ENCODE results near the gene ALKBH5.

The ALKBH5 gene

DNA sequence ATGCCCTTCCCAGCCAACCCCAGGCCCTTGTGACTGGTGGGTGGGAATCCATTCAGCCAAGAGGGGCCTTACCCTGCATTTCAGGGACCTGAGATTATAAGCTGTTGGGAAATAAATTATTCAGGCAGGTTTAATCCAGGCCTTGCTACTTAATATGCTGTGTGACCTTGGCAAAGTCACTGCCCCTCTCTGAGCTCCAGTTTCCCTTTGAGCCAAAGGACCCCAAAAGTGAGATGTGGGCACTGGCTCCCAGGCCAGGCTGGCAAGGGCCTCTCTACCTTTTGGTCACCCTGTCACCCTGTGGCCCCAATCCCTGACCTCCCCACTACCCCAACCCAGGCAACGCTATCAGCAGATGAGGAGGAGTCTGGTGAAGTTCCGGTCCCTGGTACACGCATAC, 41.2 kb upstream of the ALKBH5 start:
- Histone ChIP-seq H2BK5ac (ENCODE audit: low read depth, low read length, poor library complexity, severe bottlenecking) (no peak overlapping the region), H3K14ac (ENCODE audit: low read length in 2 of 2) (peak overlapping the region in 1 of 2 experiments; percentile 28), H3K27me3 (ENCODE audit: control insufficient read depth in 1 of 2, insufficient read depth in 1 of 2, low read length in 2 of 2) (peaks cover 13 to 21% of the 10 kb centered on the region in 2 experiments), H3K4ac (ENCODE audit: low read depth in 1 of 2, low read length in 2 of 2) (no peak overlapping the region), H2BK120ac (ENCODE audit: low read depth, low read length) (no peak overlapping the region), H4K8ac (ENCODE audit: low read length) (no peak overlapping the region), H2AFZ (ENCODE audit: low read depth, low read length) (no peak overlapping the region), H3K36me3 (ENCODE audit: control insufficient read depth in 1 of 2, insufficient read depth in 2 of 2, low read depth in 1 of 2, low read length in 2 of 2) (no peaks in the 10 kb centered on the region), H3K18ac (ENCODE audit: low read depth in 1 of 2, low read length in 2 of 2) (no peak overlapping the region), H3K4me2 (ENCODE audit: low read length, poor library complexity, severe bottlenecking) (no peak overlapping the region), H2BK15ac (ENCODE audit: low read depth, poor library complexity, severe bottlenecking) (no peak overlapping the region), H3K27ac (ENCODE audit: low read length, poor library complexity, severe bottlenecking) (no peak overlapping the region), H2AK5ac (ENCODE audit: low read length, severe bottlenecking) (no peak overlapping the region), H3K4me1 (ENCODE audit: control insufficient read depth, insufficient read depth, low read depth, low read length) (peaks cover 5% of the 10 kb centered on the region), H3K4me3 (ENCODE audit: insufficient read depth in 1 of 2, low read depth in 1 of 2, low read length in 2 of 2) (no peak overlapping the region), H3K9me3 (ENCODE audit: control insufficient read depth, low read length) (no peaks in the 10 kb centered on the region), H2BK12ac (ENCODE audit: low read length in 2 of 2) (no peak overlapping the region), H3K9ac (ENCODE audit: low read length) (no peak overlapping the region), H3K79me1 (replicated peaks; ENCODE audit: low read length, poor library complexity, severe bottlenecking) (no peaks in the 10 kb centered on the region), H4K91ac (ENCODE audit: low read length) (no peak overlapping the region), H3K23ac (ENCODE audit: low read length in 2 of 2) (no peak overlapping the region)
- WGBS: 100% methylated on average over 3 of the region's 3 CpGs
- no peak for DNase-seq

DNA sequence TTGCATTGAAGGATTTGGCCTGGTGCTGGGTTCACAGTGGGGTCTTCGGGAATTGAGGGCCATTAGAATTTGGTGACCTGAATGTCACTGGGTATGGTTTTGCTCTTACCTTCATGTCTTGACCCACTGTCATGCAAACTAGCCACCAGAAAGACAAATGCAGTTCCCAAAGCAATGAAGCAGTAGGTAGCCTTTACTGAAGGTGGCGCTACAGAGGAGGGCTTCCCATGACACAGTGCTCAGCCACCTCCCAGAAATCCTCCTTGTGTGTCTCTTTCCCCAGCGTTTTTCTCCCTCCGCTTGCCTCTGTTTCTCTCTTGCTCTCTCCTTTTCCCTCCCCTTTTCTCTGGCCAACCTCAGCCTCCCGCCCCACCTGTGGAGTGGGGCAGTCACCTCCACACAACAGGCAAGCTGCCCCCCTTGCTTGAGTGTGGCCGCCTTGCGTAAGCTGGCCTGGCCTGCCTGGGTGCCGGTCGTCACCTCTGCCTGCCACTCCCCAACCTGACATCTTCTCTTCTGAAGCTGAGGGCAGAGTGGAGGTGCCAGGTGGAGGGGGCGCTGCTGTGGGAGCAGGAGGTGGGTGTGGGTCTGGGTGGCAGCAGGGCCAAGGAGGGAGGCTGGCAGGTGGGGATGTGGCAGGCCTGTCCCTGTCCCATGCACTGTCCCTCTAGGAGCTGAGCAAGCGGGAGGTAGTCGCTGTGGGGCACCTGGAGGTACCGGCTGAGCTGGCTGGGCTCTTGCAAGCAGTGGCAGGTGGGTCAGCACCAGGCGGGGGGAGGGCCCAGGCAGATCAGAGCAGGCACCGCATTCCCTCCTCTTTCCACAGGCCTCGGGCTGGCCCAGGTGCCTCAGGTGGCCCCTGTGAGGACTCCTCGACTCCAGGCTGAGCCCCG, 40.3 kb upstream of the ALKBH5 start:
- no peak overlapping the region for H3K4me3 ChIP-seq (ENCODE audit: insufficient read depth in 1 of 2, low read depth in 1 of 2, low read length in 2 of 2)
- no peak overlapping the region for H4K8ac ChIP-seq (ENCODE audit: low read length)
- no peak overlapping the region for H3K9ac ChIP-seq (ENCODE audit: low read length)
- H2BK5ac ChIP-seq (ENCODE audit: low read depth, low read length, poor library complexity, severe bottlenecking): no peak overlapping the region
- no peaks in the 10 kb centered on the region for H3K79me1 ChIP-seq (replicated peaks; ENCODE audit: low read length, poor library complexity, severe bottlenecking)
- H3K4ac ChIP-seq (ENCODE audit: low read depth in 1 of 2, low read length in 2 of 2): no peak overlapping the region
- 74% methylated on average over 16 of the region's 18 CpGs for WGBS
- H3K4me2 ChIP-seq (ENCODE audit: low read length, poor library complexity, severe bottlenecking): no peak overlapping the region
- H2BK15ac ChIP-seq (ENCODE audit: low read depth, poor library complexity, severe bottlenecking): no peak overlapping the region
- H2BK12ac ChIP-seq (ENCODE audit: low read length in 2 of 2): no peak overlapping the region
- no peaks in the 10 kb centered on the region for H3K36me3 ChIP-seq (ENCODE audit: control insufficient read depth in 1 of 2, insufficient read depth in 2 of 2, low read depth in 1 of 2, low read length in 2 of 2)
- H3K9me3 ChIP-seq (ENCODE audit: control insufficient read depth, low read length): no peaks in the 10 kb centered on the region
- no peak overlapping the region for H2AK5ac ChIP-seq (ENCODE audit: low read length, severe bottlenecking)
- no peak overlapping the region for H3K23ac ChIP-seq (ENCODE audit: low read length in 2 of 2)
- H4K91ac ChIP-seq (ENCODE audit: low read length): no peak overlapping the region
- H2AFZ ChIP-seq (ENCODE audit: low read depth, low read length): no peak overlapping the region
- peak; percentile 22 for DNase-seq
- no peak overlapping the region for H2BK120ac ChIP-seq (ENCODE audit: low read depth, low read length)
- peaks cover 5% of the 10 kb centered on the region for H3K4me1 ChIP-seq (ENCODE audit: control insufficient read depth, insufficient read depth, low read depth, low read length)
- H3K27me3 ChIP-seq (ENCODE audit: control insufficient read depth in 1 of 2, insufficient read depth in 1 of 2, low read length in 2 of 2): peaks cover 13 to 18% of the 10 kb centered on the region in 2 experiments
- H3K27ac ChIP-seq (ENCODE audit: low read length, poor library complexity, severe bottlenecking): no peak overlapping the region
- H3K14ac ChIP-seq (ENCODE audit: low read length in 2 of 2): peak overlapping the region in 1 of 2 experiments; percentile 62
- no peak overlapping the region for H3K18ac ChIP-seq (ENCODE audit: low read depth in 1 of 2, low read length in 2 of 2)

DNA sequence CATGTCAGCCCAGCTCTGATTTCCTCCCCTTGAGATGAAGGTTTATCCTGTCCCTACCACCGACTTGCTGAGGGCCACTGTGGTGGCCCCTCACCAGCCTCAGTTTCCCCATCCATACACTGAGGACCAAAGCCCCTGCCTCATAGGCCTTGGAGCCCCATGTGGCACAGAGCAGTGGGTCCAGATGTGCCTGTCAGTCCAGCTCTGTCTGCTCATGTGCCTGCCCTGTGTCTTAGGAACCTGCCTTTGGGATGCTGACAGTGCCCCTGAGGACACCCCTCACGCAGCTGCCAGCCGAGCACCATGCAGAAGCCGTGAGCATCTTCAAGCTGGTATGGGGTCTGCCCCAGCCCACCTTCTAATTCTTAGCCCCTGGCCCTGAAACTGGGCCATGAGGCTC, 39.4 kb upstream of the ALKBH5 start:
- Histone ChIP-seq H3K18ac (ENCODE audit: low read depth in 1 of 2, low read length in 2 of 2) (no peak overlapping the region), H3K27ac (ENCODE audit: low read length, poor library complexity, severe bottlenecking) (no peak overlapping the region), H3K27me3 (ENCODE audit: control insufficient read depth in 1 of 2, insufficient read depth in 1 of 2, low read length in 2 of 2) (peaks cover 13 to 18% of the 10 kb centered on the region in 2 experiments), H3K9ac (ENCODE audit: low read length) (no peak overlapping the region), H3K14ac (ENCODE audit: low read length in 2 of 2) (no peak overlapping the region), H3K4me3 (ENCODE audit: insufficient read depth in 1 of 2, low read depth in 1 of 2, low read length in 2 of 2) (no peak overlapping the region), H3K4me2 (ENCODE audit: low read length, poor library complexity, severe bottlenecking) (no peak overlapping the region), H4K8ac (ENCODE audit: low read length) (no peak overlapping the region), H3K23ac (ENCODE audit: low read length in 2 of 2) (no peak overlapping the region), H3K36me3 (ENCODE audit: control insufficient read depth in 1 of 2, insufficient read depth in 2 of 2, low read depth in 1 of 2, low read length in 2 of 2) (no peaks in the 10 kb centered on the region), H3K4ac (ENCODE audit: low read depth in 1 of 2, low read length in 2 of 2) (no peak overlapping the region), H4K91ac (ENCODE audit: low read length) (no peak overlapping the region), H2BK5ac (ENCODE audit: low read depth, low read length, poor library complexity, severe bottlenecking) (no peak overlapping the region), H3K9me3 (ENCODE audit: control insufficient read depth, low read length) (no peaks in the 10 kb centered on the region), H3K4me1 (ENCODE audit: control insufficient read depth, insufficient read depth, low read depth, low read length) (peaks cover 5% of the 10 kb centered on the region), H3K79me1 (replicated peaks; ENCODE audit: low read length, poor library complexity, severe bottlenecking) (no peaks in the 10 kb centered on the region), H2BK120ac (ENCODE audit: low read depth, low read length) (no peak overlapping the region), H2AK5ac (ENCODE audit: low read length, severe bottlenecking) (no peak overlapping the region), H2AFZ (ENCODE audit: low read depth, low read length) (no peak overlapping the region), H2BK15ac (ENCODE audit: low read depth, poor library complexity, severe bottlenecking) (no peak overlapping the region), H2BK12ac (ENCODE audit: low read length in 2 of 2) (no peak overlapping the region)
- 84% methylated on average over 4 of the region's 4 CpGs for WGBS
- DNase-seq: no peak

DNA sequence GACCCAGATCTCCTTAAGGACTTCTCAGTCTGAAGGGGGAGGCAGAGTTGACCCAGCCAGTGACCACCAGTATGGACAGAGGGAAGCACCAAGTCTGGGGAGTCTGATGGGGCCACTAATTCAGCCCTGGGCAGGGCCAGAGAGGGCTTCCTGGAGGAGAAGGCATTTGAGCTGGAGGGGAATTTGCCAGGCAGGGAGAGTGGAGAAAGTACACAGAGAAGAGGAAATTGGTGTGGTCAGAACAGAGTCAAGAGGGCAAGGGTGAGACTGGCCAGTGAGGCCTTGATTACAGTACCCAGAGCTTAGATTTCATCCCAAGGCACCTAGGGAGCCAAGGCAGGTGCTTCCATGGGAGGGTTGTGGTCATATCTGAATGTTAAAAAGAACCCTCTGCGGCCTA, 38.8 kb upstream of the ALKBH5 start:
- Histone ChIP-seq H3K27me3 (ENCODE audit: control insufficient read depth in 1 of 2, insufficient read depth in 1 of 2, low read length in 2 of 2) (peaks cover 13 to 18% of the 10 kb centered on the region in 2 experiments), H2BK15ac (ENCODE audit: low read depth, poor library complexity, severe bottlenecking) (no peak overlapping the region), H3K23ac (ENCODE audit: low read length in 2 of 2) (no peak overlapping the region)

More for the DNA sequence above, 38.8 kb upstream of the ALKBH5 start:
- no peak overlapping the region for H4K91ac ChIP-seq (ENCODE audit: low read length)
- H3K9ac ChIP-seq (ENCODE audit: low read length): no peak overlapping the region
- DNase-seq: no peak
- H3K4me3 ChIP-seq (ENCODE audit: insufficient read depth in 1 of 2, low read depth in 1 of 2, low read length in 2 of 2): no peak overlapping the region
- no peaks in the 10 kb centered on the region for H3K79me1 ChIP-seq (replicated peaks; ENCODE audit: low read length, poor library complexity, severe bottlenecking)
- whole genome bisulfite sequencing: 69% methylated on average over 1 of the region's 1 CpG
- no peak overlapping the region for H2BK5ac ChIP-seq (ENCODE audit: low read depth, low read length, poor library complexity, severe bottlenecking)
- no peak overlapping the region for H4K8ac ChIP-seq (ENCODE audit: low read length)
- H3K9me3 ChIP-seq (ENCODE audit: control insufficient read depth, low read length): no peaks in the 10 kb centered on the region
- no peak overlapping the region for H2BK120ac ChIP-seq (ENCODE audit: low read depth, low read length)
- no peaks in the 10 kb centered on the region for H3K36me3 ChIP-seq (ENCODE audit: control insufficient read depth in 1 of 2, insufficient read depth in 2 of 2, low read depth in 1 of 2, low read length in 2 of 2)
- no peak overlapping the region for H3K14ac ChIP-seq (ENCODE audit: low read length in 2 of 2)
- no peak overlapping the region for H2AK5ac ChIP-seq (ENCODE audit: low read length, severe bottlenecking)
- no peak overlapping the region for H2AFZ ChIP-seq (ENCODE audit: low read depth, low read length)
- H3K27ac ChIP-seq (ENCODE audit: low read length, poor library complexity, severe bottlenecking): no peak overlapping the region
- no peak overlapping the region for H3K18ac ChIP-seq (ENCODE audit: low read depth in 1 of 2, low read length in 2 of 2)
- peaks cover 2% of the 10 kb centered on the region for H3K4me1 ChIP-seq (ENCODE audit: control insufficient read depth, insufficient read depth, low read depth, low read length)
- H2BK12ac ChIP-seq (ENCODE audit: low read length in 2 of 2): no peak overlapping the region
- no peak overlapping the region for H3K4me2 ChIP-seq (ENCODE audit: low read length, poor library complexity, severe bottlenecking)
- H3K4ac ChIP-seq (ENCODE audit: low read depth in 1 of 2, low read length in 2 of 2): no peak overlapping the region
